H9 (cell line): Measurements from ENCODE around the gene KIRREL3. TPM values are rescaled to one million over a fixed set of nuclear protein-coding genes. Genes with fewer than 3 reads are reported as not detected.

Experiments
- DNase-seq: peaks from one replicate; pipeline ENCODE4 v3.0.0-alpha.2; 2017
- H2AFZ ChIP-seq: one replicate; pipeline ENCODE4 v1.6.1; 2013; ENCODE audit warnings: mild to moderate bottlenecking, low read length, control low read depth, moderate library complexity
- H2AK5ac ChIP-seq: 2 replicates; pipeline ENCODE4 v1.6.1; 2013; ENCODE audit warnings: low read length, control low read depth, mixed read lengths; ENCODE audit not compliant: insufficient read length
- H2BK120ac ChIP-seq: one replicate; pipeline ENCODE4 v1.6.1; 2013; ENCODE audit warnings: low read depth, mild to moderate bottlenecking, low read length, control low read depth, inconsistent platforms; ENCODE audit not compliant: poor library complexity, severe bottlenecking
- H2BK12ac ChIP-seq: 2 replicates; pipeline ENCODE4 v1.6.1; 2013; ENCODE audit warnings: low read length, control low read depth, mixed read lengths, low read depth; ENCODE audit not compliant: insufficient read length
- H2BK15ac ChIP-seq: 2 replicates; pipeline ENCODE4 v1.6.1; 2013; ENCODE audit warnings: low read depth, low read length, control low read depth
- H2BK20ac ChIP-seq: one replicate; pipeline ENCODE4 v1.6.1; 2013; ENCODE audit warnings: low read depth, mild to moderate bottlenecking, low read length, control low read depth, inconsistent platforms; ENCODE audit not compliant: poor library complexity, severe bottlenecking
- H2BK5ac ChIP-seq: 2 replicates; pipeline ENCODE4 v1.6.1; 2013; ENCODE audit warnings: low read length, control low read depth, mixed read lengths; ENCODE audit not compliant: insufficient read length
- H3K14ac ChIP-seq: 2 replicates; pipeline ENCODE4 v1.6.1; 2013; ENCODE audit warnings: low read length, control low read depth; ENCODE audit not compliant: insufficient read depth
- H3K18ac ChIP-seq: 2 replicates; pipeline ENCODE4 v1.6.1; 2013; ENCODE audit warnings: low read depth, mild to moderate bottlenecking, mixed read lengths, low read length, control low read depth; ENCODE audit not compliant: insufficient read length
- H3K23ac ChIP-seq: 2 replicates; pipeline ENCODE4 v1.6.1; 2013; ENCODE audit warnings: low read length, control low read depth, mixed read lengths, low read depth; ENCODE audit not compliant: insufficient read length
- H3K23me2 ChIP-seq: 2 replicates; pipeline ENCODE4 v1.6.1; 2013; ENCODE audit warnings: low read depth, mild to moderate bottlenecking, mixed read lengths, low read length, control low read depth; ENCODE audit not compliant: insufficient read length, poor library complexity, severe bottlenecking
- H3K27ac ChIP-seq: 2 replicates; pipeline ENCODE4 v1.5.1; 2013; ENCODE audit warnings: low read length, control low read depth, mixed read lengths, low read depth; ENCODE audit not compliant: insufficient read length
- H3K27me3 ChIP-seq: 2 replicates; pipeline ENCODE4 v1.6.1; 2013; ENCODE audit warnings: low read length, control low read depth, inconsistent platforms; ENCODE audit not compliant: insufficient read depth
- H3K4ac ChIP-seq: 2 replicates; pipeline ENCODE4 v1.6.1; 2013; ENCODE audit warnings: low read depth, mild to moderate bottlenecking, control low read depth, inconsistent platforms, low read length, moderate library complexity
- H3K4me1 ChIP-seq: 2 replicates; pipeline ENCODE4 v1.6.1; 2013; ENCODE audit warnings: low read length, control low read depth, inconsistent platforms; ENCODE audit not compliant: insufficient read depth
- H3K4me2 ChIP-seq: 2 replicates; pipeline ENCODE4 v1.6.1; 2013; ENCODE audit warnings: low read length, control low read depth, mixed read lengths; ENCODE audit not compliant: insufficient read length, insufficient read depth
- H3K56ac ChIP-seq: 2 replicates; pipeline ENCODE4 v1.6.1; 2013; ENCODE audit warnings: low read depth, mild to moderate bottlenecking, mixed read lengths, low read length, control low read depth; ENCODE audit not compliant: insufficient read length
- H3K79me1 ChIP-seq: 2 replicates; pipeline ENCODE4 v1.6.1; 2013; ENCODE audit warnings: low read depth, mild to moderate bottlenecking, moderate library complexity, low read length, control low read depth, inconsistent platforms; ENCODE audit not compliant: insufficient read depth, poor library complexity, severe bottlenecking
- H3K79me2 ChIP-seq: 2 replicates; pipeline ENCODE4 v1.6.1; 2013; ENCODE audit warnings: low read length, control low read depth, inconsistent platforms; ENCODE audit not compliant: insufficient read depth
- H3K9ac ChIP-seq: 2 replicates; pipeline ENCODE4 v1.6.1; 2013; ENCODE audit warnings: low read length, control low read depth, mixed read lengths; ENCODE audit not compliant: insufficient read length; ENCODE audit errors: extremely low read depth
- H3K9me3 ChIP-seq: one replicate; pipeline ENCODE4 v1.6.1; 2013; ENCODE audit warnings: low read depth, low read length, inconsistent platforms; ENCODE audit not compliant: control insufficient read depth
- H3T11ph ChIP-seq: one replicate; pipeline ENCODE4 v1.6.1; 2013; ENCODE audit warnings: mild to moderate bottlenecking, low read length, control low read depth, inconsistent platforms
- H4K20me1 ChIP-seq: one replicate; pipeline ENCODE4 v1.6.1; 2013; ENCODE audit not compliant: control insufficient read depth, insufficient read length, insufficient read depth
- H4K5ac ChIP-seq: 2 replicates; pipeline ENCODE4 v1.6.1; 2013; ENCODE audit warnings: low read depth, mild to moderate bottlenecking, mixed read lengths, low read length, control low read depth; ENCODE audit not compliant: insufficient read length
- H4K8ac ChIP-seq: replicated peaks from 2 replicates; pipeline ENCODE4 v1.6.1; 2013; ENCODE audit warnings: low read length, control low read depth, mixed read lengths, low read depth; ENCODE audit not compliant: insufficient read length
- H4K91ac ChIP-seq: 2 replicates; pipeline ENCODE4 v1.6.1; 2013; ENCODE audit warnings: low read depth, mild to moderate bottlenecking, moderate library complexity, mixed read lengths, low read length, control low read depth; ENCODE audit not compliant: insufficient read length
- H3K27ac Mint-ChIP-seq, 3 experiments: 2 replicates in 2 of 3; 3 replicates in 1 of 3; pipeline ENCODE4 v1.8.0; 2020 to 2021; ENCODE audit warnings: mixed read lengths in 3 of 3, mild to moderate bottlenecking in 1 of 3, moderate library complexity in 1 of 3
- H3K27me3 Mint-ChIP-seq: 2 replicates; pipeline ENCODE4 v1.8.0; 2021; ENCODE audit warnings: low read depth, mild to moderate bottlenecking, moderate library complexity, mixed read lengths
- H3K36me3 Mint-ChIP-seq, 3 experiments: 2 replicates in 2 of 3; 3 replicates in 1 of 3; pipeline ENCODE4 v1.8.0; 2020 to 2021; ENCODE audit warnings: low read depth in 3 of 3, mixed read lengths in 3 of 3; ENCODE audit not compliant: insufficient read depth in 1 of 3
- H3K4me1 Mint-ChIP-seq, 2 experiments: 2 replicates each; pipeline ENCODE4 v1.8.0; 2020; ENCODE audit warnings: mixed read lengths in 2 of 2
- H3K4me3 Mint-ChIP-seq, 2 experiments: 2 replicates in 1 of 2; 3 replicates in 1 of 2; pipeline ENCODE4 v1.8.0; 2020 to 2021; ENCODE audit warnings: mild to moderate bottlenecking in 2 of 2, mixed read lengths in 2 of 2, moderate library complexity in 1 of 2
- H3K9me3 Mint-ChIP-seq, 2 experiments: 2 replicates in 1 of 2; 3 replicates in 1 of 2; pipeline ENCODE4 v1.8.0; 2020; ENCODE audit warnings: mild to moderate bottlenecking in 2 of 2, mixed read lengths in 2 of 2, moderate library complexity in 1 of 2
- CTCF ChIP-seq: fragments of 200-600 bp; sonication (generic); conservative IDR thresholded peaks from 3 replicates; pipeline ENCODE4 v1.8.0; 2021; ENCODE audit warnings: antibody characterized with exemption, mild to moderate bottlenecking
- WGBS: extraction: QIAGEN DNeasy Blood & Tissue Kit; methylation state at CpG from one replicate; pipeline ENCODE4 v1.1.7; 2013; ENCODE audit warnings: missing lambda C conversion rate, low lambda C conversion rate, mixed read lengths; ENCODE audit not compliant: insufficient read length; ENCODE audit errors: extremely low coverage; 5-methylcytosine and 5-hydroxymethylcytosine counted together
- total RNA-seq: library from RNA; stranded (reverse); gene quantifications from 2 replicates; pipeline ENCODE4 v1.2.1, GENCODE V29; 2021

The KIRREL3 gene
- total RNA-seq, 1 experiment from 2014 or later: 0.17 TPM

GRCh38 chr11:126918556-126918955 lies 82.0 kb downstream of the KIRREL3 start:
- Histone ChIP-seq H3K56ac (no peak overlapping the region), H3K4me1 (no peaks in the 10 kb centered on the region), H3K18ac (no peak overlapping the region), H3K79me2 (no peaks in the 10 kb centered on the region), H3K79me1 (no peaks in the 10 kb centered on the region), H2AFZ (no peak overlapping the region), H3K9ac (no peak overlapping the region), H3K4me2 (no peak overlapping the region), H2BK5ac (no peak overlapping the region), H4K5ac (no peak overlapping the region), H2BK20ac (no peak overlapping the region), H3K23ac (no peak overlapping the region), H3K14ac (no peak overlapping the region), H3K27ac (no peak overlapping the region), H3T11ph (no peak overlapping the region), H3K4ac (no peak overlapping the region), H4K8ac (no peak overlapping the region), H3K27me3 (no peaks in the 10 kb centered on the region), H2BK120ac (no peak overlapping the region), H4K20me1 (no peaks in the 10 kb centered on the region), H2BK15ac (no peak overlapping the region), H3K23me2 (no peaks in the 10 kb centered on the region), H3K9me3 (no peaks in the 10 kb centered on the region), H2BK12ac (no peak overlapping the region), H4K91ac (no peak overlapping the region), H2AK5ac (no peak overlapping the region)
- no peak overlapping the region for H3K4me3 Mint-ChIP-seq
- no CpG with 5 or more reads among the region's 1 CpG for WGBS
- H3K4me1 Mint-ChIP-seq: 0 out of 4 replicates have a peak, but pooled peaks cover 0 to 3% of the 10 kb centered on the region in 2 experiments
- DNase-seq: no peak
- no peak overlapping the region for H3K27ac Mint-ChIP-seq
- no peaks in the 10 kb centered on the region for H3K36me3 Mint-ChIP-seq
- H3K9me3 Mint-ChIP-seq: peaks cover 0 to 3% of the 10 kb centered on the region in 2 experiments; a peak in 1 of 5 replicates
- TF ChIP-seq CTCF: no peak
- no peaks in the 10 kb centered on the region; the same call in 1 of the 2 replicates for H3K27me3 Mint-ChIP-seq
